GM12878 (cell line): ENCODE measurements around the gene ASB8. TPM values are rescaled to one million over a fixed set of nuclear protein-coding genes. Genes with fewer than 3 reads are reported as not detected.

Experiments used
- ATF7 ChIP-seq: fragments of 450-650 bp; IDR thresholded peaks from 2 replicates; pipeline ENCODE4 v1.6.1; 2016; ENCODE audit warnings: low read depth, mild to moderate bottlenecking
- LARP7 ChIP-seq: fragments of 450-650 bp; IDR thresholded peaks from 2 replicates; pipeline ENCODE4 v1.6.1; 2017; ENCODE audit warnings: mild to moderate bottlenecking
- MXI1 ChIP-seq: fragments of 150-350 bp; IDR thresholded peaks from 2 replicates; pipeline ENCODE4 v1.6.1; 2011; ENCODE audit warnings: low read depth, mild to moderate bottlenecking, inconsistent platforms, low read length, improper control_type of control experiment
- NBN ChIP-seq: fragments of 450-650 bp; IDR thresholded peaks from 2 replicates; pipeline ENCODE4 v1.6.1; 2016
- PML ChIP-seq: IDR thresholded peaks from 2 replicates; pipeline ENCODE4 v1.6.1; 2012; ENCODE audit warnings: low read length, inconsistent platforms
- SMAD5 ChIP-seq: IDR thresholded peaks from 2 replicates; pipeline ENCODE4 v1.6.1; 2016; ENCODE audit warnings: antibody characterized with exemption, low read depth
- ZBED1 ChIP-seq: IDR thresholded peaks from 2 replicates; pipeline ENCODE4 v1.6.1; 2016; ENCODE audit warnings: borderline replicate concordance
- polyA plus RNA-seq, 11 experiments: library from polyadenylated mRNA; depleted of rRNA in 4 of 11; unstranded in 6 of 11; stranded (reverse) in 5 of 11; fragments of >200 nt; fragmentation: Nextera tagmentation in 4 of 11; fragmentation: Illumina TruSeq in 1 of 11; extraction: Ambion mirVana in 4 of 11; extraction: Trizol in 1 of 11; gene quantifications; 1 replicate in 1 of 11; 2 replicates in 10 of 11; pipeline versions ENCODE4 v1.2.1 to v1.2.3, GENCODE V29; 2011 to 2016; ENCODE audit warnings: inconsistent platforms in 2 of 11, missing spikeins in 2 of 11, low read depth in 1 of 11
- total RNA-seq, 4 experiments: library from RNA; depleted of rRNA in 3 of 4; stranded (reverse); fragments of >200 nt in 3 of 4; fragmentation: Illumina TruSeq in 1 of 4; extraction: Trizol in 1 of 4; gene quantifications; 2 replicates each; pipeline versions ENCODE4 v1.2.1 to v1.2.3, GENCODE V29; 2013 to 2021
- TF ChIP-seq, protein P1 (sequence below): fragments of 450-650 bp; formaldehyde crosslinking; IDR thresholded peaks from 2 replicates; pipeline ENCODE4 v1.4.0; 2022; ENCODE audit warnings: mild to moderate bottlenecking, moderate library complexity
- TF ChIP-seq, protein P2 (sequence below): fragments of 450-650 bp; conservative IDR thresholded peaks from 2 replicates; pipeline ENCODE4 v1.6.1; 2017; ENCODE audit warnings: mild to moderate bottlenecking, moderate library complexity
- TF ChIP-seq, protein P3 (sequence below): IDR thresholded peaks from 2 replicates; pipeline ENCODE4 v1.6.1; 2011; ENCODE audit warnings: borderline replicate concordance, low read depth, mild to moderate bottlenecking, moderate library complexity, low read length; ENCODE audit not compliant: insufficient read depth, poor library complexity, severe bottlenecking

ASB8 gene
- total and polyA plus RNA-seq, 10 of the 15 experiments (the other 5 are each of a cell fraction or from before 2014, with no cell fraction given), result 23.7 to 48.0 (median 29.1) TPM

DNA sequence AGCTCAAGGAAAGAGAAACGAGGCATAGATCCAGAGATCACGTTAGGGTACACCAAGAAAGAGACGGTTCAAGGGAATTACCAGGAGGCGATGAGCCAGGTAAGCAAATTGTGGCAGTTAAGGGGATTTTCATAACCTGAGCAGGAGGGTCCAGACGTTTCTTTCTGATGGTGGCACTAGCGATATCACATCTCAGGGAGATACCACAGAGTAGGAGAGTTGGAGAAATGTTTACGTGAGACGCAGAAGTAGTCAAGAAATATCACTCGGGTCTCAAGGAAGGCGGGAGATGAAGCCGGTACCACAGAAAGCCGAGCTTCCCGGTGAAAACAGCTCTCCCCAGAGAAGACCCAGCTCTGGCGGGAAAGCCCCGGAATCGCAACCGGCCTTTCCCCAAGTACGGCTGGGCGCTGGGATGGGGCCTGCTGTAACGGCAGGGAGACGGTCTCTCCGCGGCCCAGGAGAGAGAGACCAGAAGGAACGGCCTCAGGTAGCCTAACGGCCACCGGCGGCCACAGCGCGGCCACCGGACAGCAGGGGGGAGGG lies 51.9 kb downstream of the ASB8 start (continued):
- TF ChIP-seq, protein P1, sequence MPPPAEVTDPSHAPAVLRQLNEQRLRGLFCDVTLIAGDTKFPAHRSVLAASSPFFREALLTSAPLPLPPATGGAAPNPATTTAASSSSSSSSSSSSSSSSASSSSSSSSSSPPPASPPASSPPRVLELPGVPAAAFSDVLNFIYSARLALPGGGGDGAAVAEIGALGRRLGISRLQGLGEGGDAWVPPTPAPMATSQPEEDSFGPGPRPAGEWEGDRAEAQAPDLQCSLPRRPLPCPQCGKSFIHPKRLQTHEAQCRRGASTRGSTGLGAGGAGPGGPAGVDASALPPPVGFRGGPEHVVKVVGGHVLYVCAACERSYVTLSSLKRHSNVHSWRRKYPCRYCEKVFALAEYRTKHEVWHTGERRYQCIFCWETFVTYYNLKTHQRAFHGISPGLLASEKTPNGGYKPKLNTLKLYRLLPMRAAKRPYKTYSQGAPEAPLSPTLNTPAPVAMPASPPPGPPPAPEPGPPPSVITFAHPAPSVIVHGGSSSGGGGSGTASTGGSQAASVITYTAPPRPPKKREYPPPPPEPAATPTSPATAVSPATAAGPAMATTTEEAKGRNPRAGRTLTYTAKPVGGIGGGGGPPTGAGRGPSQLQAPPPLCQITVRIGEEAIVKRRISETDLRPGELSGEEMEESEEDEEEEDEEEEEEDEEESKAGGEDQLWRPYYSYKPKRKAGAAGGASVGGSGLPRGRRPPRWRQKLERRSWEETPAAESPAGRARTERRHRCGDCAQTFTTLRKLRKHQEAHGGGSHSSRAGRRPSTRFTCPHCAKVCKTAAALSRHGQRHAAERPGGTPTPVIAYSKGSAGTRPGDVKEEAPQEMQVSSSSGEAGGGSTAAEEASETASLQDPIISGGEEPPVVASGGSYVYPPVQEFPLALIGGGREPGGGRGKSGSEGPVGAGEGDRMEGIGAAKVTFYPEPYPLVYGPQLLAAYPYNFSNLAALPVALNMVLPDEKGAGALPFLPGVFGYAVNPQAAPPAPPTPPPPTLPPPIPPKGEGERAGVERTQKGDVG (CRISPR knock-in tag), result no peak
- TF ChIP-seq MXI1 (no peak), PML (peak; percentile 84; the same call in 1 of the 2 replicates), ZBED1 (no peak), SMAD5 (peak; percentile 41; the same call in 1 of the 2 replicates), NBN (no peak), ATF7 (peak; percentile 10; the same call in 1 of the 2 replicates), LARP7 (peak; percentile 48; the same call in 1 of the 2 replicates)
- TF ChIP-seq, protein P2, sequence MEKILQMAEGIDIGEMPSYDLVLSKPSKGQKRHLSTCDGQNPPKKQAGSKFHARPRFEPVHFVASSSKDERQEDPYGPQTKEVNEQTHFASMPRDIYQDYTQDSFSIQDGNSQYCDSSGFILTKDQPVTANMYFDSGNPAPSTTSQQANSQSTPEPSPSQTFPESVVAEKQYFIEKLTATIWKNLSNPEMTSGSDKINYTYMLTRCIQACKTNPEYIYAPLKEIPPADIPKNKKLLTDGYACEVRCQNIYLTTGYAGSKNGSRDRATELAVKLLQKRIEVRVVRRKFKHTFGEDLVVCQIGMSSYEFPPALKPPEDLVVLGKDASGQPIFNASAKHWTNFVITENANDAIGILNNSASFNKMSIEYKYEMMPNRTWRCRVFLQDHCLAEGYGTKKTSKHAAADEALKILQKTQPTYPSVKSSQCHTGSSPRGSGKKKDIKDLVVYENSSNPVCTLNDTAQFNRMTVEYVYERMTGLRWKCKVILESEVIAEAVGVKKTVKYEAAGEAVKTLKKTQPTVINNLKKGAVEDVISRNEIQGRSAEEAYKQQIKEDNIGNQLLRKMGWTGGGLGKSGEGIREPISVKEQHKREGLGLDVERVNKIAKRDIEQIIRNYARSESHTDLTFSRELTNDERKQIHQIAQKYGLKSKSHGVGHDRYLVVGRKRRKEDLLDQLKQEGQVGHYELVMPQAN, result peak; percentile 56; the same call in 1 of the 2 replicates
- TF ChIP-seq, protein P3, sequence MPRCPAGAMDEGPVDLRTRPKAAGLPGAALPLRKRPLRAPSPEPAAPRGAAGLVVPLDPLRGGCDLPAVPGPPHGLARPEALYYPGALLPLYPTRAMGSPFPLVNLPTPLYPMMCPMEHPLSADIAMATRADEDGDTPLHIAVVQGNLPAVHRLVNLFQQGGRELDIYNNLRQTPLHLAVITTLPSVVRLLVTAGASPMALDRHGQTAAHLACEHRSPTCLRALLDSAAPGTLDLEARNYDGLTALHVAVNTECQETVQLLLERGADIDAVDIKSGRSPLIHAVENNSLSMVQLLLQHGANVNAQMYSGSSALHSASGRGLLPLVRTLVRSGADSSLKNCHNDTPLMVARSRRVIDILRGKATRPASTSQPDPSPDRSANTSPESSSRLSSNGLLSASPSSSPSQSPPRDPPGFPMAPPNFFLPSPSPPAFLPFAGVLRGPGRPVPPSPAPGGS, result peak; percentile 7
